Measurements from ENCODE around the gene IGFALS.

IGFALS gene

GRCh38 chr16:1744338-1744840 is 49.1 kb downstream of the IGFALS start:
- DNase-seq (ENCODE audit: low read depth in 2 of 2), result no peak

DNA sequence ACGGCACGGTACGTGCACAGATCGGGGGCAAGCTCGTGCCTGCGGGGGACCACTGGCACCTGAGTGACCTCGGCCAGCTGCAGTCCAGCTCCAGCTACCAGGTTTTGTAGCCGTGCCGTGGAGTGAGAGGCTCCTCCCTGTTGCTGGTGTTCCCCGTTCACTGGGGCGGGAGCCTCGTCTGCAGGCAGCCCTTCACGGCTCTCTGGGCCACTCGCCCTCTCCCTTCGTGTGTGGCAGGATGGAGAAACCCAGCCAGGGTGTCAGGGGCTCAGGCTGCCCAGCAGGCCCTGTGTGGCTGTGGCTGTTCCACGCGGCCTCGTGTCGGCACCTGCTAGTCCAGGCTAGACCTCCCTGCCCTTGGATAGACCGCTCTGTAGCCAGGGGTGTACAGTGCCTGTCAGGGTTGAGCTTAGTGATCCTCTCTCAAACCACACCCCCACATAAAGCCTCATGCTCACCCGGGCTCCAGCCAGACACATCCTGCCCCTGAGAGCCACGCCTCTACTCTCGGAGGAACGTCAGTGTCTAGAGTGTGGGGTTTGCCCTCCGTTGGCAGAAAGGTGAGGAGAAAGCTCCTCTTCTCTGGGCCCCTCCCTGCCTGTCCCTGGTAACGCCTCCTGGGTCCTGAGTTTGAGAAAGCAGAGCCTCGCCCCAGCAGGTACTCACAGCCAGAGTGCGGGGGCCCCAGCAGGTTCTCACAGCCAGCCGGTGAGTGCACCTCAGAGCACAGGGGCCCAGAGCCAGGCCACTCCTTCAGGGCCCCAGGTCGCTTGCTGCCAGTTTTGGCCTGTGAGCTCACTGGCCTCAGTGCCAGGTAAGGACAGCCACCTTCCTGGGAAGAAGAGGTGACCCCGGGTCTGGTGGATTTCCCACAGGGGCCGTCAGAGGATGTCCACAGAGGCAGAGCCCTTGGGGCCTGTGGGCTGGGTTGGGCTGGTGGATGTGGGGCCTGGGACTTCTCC is 49.8 kb downstream of the IGFALS start:
- DNase-seq (ENCODE audit: low read depth in 2 of 2), result no peak

DNA sequence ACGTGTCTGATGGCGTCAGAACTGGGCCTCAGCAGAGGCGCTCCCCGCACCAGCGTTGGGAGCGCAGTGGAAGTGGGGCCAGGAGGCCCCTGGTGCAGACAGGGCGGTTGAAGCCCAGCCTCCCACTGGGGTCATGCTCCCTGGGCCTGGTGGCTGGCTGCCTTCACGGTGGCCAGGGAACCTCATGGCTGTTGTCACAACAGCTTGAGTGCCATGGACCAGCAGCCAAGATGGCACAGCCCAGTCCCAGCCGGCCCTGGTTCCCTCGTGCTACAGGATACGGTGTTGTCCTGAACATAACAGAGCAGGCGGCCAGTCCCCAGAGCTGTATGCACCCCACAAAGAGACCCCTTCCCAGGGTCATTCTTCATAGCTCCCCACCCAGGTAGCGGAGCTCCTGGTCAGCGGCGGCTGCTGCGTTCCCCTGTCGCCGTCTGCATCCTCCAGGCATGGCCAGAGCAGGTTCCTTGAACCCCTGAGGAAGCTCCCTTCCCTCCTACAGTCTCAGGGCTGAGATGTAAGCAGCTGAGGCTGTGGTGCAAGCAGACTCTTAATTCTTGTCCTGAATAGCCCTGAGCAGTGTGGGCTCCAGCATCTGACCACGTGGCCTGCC is 51.8 kb downstream of the IGFALS start:
- DNase-seq (ENCODE audit: low read depth in 2 of 2), result no peak

DNA sequence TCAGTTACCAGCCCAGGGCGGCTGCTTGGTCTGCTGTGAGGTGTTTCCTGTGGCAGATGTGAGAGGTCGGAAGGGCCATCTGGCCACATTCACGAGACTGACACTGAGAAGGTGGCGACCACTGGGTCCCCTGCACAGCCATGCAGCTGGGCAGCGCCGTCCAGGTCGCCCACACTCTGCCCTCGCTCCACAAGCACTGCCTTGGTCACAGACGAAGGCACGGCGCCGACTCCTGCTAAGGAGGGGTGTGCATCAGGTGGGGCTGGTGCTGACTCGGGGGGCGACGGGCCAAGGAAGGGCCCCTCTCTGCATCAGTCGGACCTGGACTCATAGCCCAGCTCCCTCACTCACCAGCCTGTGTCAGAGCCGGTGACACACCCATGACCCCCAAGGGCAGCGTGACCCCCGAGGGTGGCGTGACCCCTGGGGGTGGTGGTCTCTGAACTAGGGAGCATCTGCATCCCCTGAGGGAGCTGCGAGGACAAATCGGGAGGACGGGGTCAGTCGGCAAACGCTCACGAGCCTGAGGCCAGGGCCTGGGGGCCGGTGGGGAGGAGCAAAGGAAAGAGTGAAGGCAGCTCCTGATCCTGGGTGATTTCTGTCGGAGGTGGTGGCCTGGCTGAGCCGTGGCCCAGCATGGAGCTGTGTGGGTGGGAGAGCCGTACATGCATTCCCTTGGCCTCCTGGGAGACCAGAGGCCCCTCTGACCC is 52.6 kb downstream of the IGFALS start:
- no peak for DNase-seq (ENCODE audit: low read depth in 2 of 2)

Measured in stimulated activated CD8-positive, alpha-beta memory T cell treated with anti-CD3 and anti-CD28 coated beads, Interleukin-7, amount 100 ng/mL, for 4 hours (primary cell).